HG02943 (cell line): ENCODE measurements around the gene TBC1D21.

Experiments used
- ATAC-seq: cut with Tn5 transposase; IDR thresholded peaks from one replicate; pipeline ENCODE4 v1.9.1; 2021; ENCODE audit warnings: mild to moderate bottlenecking, low read depth, moderate library complexity; ENCODE audit not compliant: unreplicated experiment

Gene TBC1D21

DNA sequence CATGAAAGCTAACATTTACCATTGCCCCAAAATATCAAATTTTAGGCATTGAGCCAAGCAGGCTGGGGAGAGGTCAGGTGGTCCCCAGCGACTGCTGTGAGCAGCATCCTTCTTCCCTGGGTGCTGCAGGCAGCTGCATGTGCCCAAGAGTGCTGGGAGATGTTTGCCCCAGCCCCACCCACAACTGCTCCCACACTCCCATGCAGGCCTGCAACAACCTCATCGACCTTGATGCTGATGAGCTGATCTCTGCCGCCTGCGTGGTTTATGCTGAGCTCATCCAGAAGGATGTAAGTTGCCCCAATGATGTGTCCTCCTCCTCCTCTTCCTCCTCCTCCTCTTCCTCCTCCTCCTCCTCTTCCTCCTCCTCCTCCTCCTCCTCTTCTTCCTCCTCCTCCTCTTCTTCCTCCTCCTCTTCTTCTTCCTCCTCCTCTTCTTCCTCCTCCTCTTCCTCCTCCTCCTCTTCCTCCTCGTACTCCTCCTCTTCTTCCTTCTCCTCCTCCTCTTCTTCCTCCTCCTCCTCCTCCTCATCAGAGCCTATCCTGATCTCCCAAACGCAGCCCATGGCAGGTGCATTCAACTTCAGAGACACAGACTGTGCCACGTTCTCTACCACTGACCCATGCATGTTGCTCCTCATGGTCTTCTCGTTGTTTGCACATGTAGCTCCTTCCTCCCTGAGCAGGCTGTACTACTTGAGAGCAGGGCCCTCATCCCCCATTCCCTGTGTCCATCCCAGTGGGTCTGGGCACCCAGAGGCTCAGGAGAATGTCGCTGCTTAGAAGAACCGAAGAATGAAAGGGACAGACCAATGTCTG is 15.1 kb downstream of the TBC1D21 start:
- no peak for ATAC-seq

DNA sequence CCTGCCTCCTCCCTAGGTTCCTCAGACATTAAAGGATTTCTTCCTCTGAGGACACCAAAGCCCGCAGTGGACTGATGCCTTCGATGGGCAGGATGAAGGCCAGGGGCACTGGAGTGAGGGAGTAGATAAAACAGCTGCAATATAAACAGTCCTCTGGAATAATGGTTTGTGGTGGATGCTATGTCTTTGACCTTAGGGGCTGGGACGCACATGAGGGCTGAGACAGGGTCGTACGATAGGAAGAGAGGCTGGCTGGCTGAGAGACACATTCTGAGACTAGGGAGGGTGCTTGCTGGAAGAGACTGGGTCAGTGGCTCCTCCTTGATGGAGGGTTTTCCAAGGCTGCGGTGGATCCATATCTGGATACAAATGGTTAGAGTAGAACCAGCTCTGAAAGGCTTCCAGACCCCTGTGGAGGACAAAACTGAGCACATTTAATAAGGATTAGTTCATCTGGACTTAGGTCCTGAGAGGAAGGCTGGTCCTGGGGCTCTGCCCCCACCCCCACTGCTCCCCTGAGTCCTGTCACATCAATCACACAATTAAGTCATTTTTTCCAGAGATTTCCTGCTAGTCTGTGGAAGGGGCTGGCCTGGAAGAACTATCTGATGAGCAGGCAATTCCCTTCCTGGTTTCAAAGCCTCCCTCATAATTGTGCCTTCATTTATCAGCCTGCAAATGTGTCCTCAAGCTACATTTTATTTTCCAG is 15.8 kb downstream of the TBC1D21 start:
- no peak for ATAC-seq

DNA sequence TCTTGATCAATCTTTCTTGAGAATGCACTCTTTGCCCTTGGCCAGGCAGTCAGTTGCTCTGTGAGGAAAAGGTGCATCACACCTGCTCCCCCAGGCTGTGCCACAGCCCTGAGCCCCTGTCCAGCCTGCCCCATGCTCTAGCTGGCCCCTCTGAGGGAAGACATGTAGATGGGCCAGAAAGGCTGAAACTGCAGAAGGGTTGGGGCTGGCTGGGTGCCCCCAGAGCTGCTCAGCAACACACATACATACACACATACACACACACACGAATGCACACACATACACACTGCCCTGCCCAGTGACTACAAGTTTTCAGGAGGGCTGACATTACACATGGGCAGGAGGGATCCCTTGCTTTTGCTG is 16.4 kb downstream of the TBC1D21 start:
- ATAC-seq = no peak

GRCh38 chr15:73891328-73892315 is 18.3 kb downstream of the TBC1D21 start:
- ATAC-seq = no peak

DNA sequence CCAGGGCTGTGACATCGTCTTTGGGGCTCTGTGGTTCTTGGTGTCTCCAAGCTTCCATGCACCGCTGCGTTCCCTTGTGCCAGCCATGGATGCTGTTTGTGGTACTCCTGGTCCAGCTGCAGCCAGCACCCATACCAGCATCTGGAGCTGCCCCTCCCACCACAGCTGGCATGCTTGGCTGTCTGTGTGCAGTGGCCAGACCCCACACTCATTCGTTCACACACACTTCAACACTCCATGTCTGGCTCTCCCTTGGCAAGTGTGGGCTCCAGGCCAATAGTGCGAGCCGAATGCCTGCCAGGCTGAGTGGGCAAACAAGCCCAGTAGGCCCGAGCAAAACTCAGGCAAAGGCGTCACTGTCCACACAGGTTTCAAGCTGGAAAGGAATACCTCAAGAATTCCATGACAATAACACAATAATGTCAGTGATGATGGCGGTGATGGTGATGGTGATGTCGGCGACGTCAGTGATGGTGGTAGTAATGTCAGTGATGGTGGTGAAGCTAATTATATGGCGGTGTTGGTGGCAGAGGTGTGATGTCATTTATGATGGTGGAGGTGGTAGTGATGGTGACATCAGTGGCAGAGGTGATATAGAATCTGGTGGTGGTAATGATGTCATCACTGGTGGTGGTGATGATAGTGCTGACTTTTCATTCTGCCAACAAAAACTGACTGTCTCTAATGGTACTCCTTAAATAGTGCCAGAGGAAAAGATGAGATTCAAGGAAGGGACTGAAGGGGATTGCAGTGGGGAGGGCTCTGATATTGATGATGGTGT is 19.3 kb downstream of the TBC1D21 start:
- ATAC-seq = no peak

GRCh38 chr15:73894133-73894814 is 20.9 kb downstream of the TBC1D21 start:
- ATAC-seq = no peak

DNA sequence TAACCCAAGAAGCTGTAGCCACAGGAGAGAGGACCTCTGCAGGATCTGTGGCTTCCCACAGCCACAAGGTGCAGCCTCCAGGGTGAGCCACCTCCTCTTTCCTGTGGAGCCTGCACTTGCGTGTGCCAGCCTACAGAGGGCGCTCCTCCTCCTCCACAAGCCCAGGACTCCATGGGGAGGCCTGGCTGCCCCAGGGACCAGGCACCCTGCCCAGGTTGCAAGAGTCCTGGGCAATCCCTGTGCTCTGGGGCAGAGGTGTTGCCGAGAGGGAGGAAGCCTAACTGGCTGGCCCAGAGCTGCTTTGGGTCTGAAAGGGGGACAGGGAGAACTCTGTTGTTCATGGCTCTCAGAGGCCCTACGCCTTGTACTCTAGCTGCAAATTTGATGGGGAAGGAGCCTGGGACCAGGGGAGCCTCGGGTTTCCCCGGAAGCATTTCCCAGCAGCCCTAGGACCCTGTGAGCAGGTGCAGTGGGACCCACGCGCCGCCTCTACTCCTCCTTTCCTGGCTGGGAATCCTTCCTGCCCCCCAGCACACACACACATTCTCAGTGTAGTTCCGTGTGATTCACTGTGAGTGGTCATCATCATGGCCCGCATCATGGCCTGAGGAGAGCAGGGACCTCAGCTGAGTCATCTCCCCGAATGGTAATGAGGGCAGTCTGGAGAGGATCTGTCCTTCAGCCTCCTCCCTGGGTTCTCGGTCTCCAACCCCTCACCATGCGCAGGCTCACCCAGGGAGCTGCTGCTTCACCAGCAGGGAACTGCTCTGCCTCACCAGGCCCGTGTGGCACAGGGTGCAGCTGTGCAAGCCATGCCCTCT is 24.3 kb downstream of the TBC1D21 start:
- ATAC-seq = no peak

DNA sequence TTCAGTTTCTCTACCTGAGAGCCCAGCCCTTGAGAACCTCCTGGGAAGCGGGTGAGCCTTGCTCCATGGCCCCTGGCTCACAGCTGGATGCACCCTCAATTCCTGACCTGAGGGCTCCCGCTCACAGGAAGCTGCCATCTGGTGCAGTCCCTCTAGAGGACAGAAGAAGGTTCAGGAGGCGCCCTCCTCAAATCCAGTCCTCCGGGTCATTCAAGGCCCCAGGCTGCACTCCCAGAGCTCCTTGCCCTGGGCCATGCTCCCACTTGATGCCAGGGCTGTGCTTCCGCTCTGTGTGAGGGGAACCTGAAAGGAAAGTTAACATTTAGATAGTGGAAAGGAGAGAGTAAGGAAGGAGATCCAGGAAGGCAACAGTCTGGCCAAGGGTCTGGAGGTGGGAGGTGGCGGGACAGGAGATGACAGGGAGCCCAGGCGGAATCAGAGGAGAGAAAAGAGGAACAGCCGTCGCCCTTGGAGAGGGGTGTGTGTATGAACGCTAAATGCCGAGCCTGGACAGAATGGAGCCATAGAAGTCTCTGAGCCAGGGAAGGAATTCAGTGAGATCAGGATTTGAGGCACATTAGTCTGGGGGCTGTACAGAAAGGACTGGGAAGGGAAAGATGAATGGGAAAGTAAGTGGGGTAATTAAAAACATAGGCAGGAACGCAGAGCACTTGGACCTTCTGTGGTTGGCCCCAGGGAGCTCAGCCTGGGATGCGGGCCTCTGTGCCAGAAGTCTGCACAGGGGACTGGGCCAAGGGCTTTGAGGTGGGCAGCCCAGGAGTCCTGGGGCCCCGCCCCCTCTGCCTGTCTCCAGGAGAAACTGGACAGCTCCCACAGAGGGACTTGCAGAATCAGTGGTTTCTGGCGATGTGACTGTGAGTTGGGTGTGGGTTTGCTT is 26.1 kb downstream of the TBC1D21 start:
- no peak for ATAC-seq

GRCh38 chr15:73900095-73900712 is 26.8 kb downstream of the TBC1D21 start:
- no peak for ATAC-seq

DNA sequence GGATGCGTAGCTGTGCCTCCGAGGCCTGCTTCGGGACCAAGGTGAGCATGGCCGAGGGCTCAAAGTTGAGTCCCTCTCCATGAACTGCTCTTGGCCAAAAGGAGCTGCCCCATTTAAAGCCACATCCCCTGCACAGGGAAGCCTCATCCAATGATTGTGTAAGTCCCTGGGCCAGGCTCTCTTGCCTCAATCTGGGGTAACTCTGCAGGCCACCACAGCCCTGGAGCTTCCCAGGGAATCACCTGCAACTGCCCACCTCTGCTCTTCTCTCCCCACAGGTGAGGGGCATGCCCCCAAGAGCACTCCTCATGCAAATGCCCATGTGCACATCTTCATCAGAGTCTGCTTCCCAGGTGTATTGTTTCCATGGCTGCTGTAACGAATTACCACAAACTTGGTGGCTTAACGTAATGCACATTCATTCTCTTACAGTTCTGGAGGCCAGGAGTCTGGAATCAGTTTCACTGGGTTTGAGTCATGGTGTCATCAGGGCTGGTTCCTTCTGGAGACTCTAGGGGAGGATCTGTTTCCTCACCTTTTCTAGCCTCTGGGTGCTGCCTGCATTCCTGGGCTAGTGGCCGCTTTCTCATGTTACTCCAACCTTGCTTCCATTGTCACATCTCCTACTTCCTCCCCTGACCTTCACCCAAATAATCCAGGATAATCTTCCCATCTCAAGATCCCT is 27.9 kb downstream of the TBC1D21 start:
- no peak for ATAC-seq

- ATAC-seq = no peak
Measured at GRCh38 chr15:73902121-73903020, 29.0 kb downstream of the TBC1D21 start.

GRCh38 chr15:73904026-73904815 is 30.9 kb downstream of the TBC1D21 start:
- ATAC-seq = no peak

DNA sequence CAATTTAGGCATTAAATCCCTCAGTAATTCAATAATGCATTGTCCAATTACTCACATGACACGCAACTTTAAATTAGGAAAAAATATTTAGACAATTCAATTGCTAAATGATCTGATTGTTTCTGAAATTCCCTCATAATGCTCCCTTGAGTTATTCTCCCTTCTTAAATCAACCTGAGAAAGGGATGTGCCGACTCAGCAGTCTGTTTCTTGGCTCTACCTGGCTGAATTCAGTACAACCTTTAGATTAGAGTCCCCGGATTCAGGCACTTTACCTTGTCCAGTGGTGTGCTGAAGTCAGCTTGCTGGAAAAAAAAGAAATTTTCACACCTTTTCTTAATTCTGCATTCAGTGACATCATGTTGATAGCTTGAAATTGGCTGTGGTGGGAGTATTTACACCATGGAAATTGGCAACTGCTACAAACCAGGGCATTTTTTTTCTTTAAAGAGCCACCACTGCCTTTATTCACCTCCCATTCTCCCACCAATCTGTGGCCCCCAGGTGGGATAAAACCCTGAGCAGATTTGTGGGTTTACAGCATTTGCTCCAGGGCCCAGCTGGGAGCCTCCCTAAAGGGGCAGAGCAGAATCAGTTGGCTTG is 32.0 kb downstream of the TBC1D21 start:
- no peak for ATAC-seq

GRCh38 chr15:73906346-73907034 is 33.1 kb downstream of the TBC1D21 start:
- ATAC-seq = no peak
